Mononuclear cell (primary cell): Measurements from ENCODE around the gene GCN1. TPM values are rescaled to one million over a fixed set of nuclear protein-coding genes. Genes with fewer than 3 reads are reported as not detected.

ENCODE experiments used
- H3K27me3 ChIP-seq: 2 replicates; pipeline ENCODE4 v1.6.0; 2011; ENCODE audit warnings: low read length, control low read depth; ENCODE audit not compliant: insufficient read depth
- H3K4me1 ChIP-seq: 2 replicates; pipeline ENCODE4 v1.5.1; 2011; ENCODE audit warnings: mild to moderate bottlenecking, low read length, control low read depth; ENCODE audit not compliant: insufficient read depth
- H3K4me3 ChIP-seq: 2 replicates; pipeline ENCODE4 v1.5.1; 2011; ENCODE audit warnings: mild to moderate bottlenecking, low read length, moderate library complexity
- H3K9me3 ChIP-seq: 2 replicates; pipeline ENCODE4 v1.5.1; 2011; ENCODE audit warnings: low read depth, mild to moderate bottlenecking, control low read depth, low read length
- total RNA-seq: library from RNA; depleted of rRNA; stranded (reverse); fragments of >200 nt; gene quantifications from one replicate; pipeline ENCODE4 v1.2.3, GENCODE V29; 2012

Gene GCN1
- total RNA-seq, 1 donor: 159 TPM

DNA sequence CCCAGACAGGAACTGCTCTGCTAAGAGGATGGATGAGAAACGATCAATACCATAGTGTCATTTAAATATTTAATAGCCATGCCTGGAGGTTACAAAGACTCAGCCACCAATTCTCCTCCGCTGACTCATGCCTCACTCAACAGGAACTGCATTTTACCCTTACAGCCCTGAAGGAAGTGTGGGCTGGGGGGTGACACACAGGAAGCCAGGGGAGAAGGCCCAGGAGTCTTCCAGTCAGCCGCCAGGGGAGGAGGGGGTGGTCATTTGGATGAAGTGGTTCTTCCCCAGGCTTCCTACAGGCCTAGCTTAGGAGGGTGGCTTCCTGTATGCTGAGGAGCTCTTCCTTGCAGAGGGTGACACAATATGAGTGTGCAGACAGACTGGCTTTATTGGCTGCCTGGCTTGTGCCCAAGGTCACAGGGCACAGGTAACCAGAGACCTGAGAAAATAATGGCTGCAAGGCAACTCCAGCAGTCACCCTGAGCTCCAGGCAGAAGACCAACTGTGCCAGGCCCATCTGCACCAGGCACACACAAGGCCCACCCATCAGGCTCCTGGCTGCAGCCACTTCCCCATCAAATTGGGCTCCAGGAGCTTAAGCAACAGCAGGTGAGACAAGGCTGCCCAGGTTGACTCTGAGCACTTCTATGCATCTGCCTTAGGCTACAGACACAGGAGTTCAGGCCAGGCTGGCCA is 36.9 kb upstream of the GCN1 start:
- Histone ChIP-seq H3K9me3 (no peaks in the 10 kb centered on the region), H3K27me3 (no peaks in the 10 kb centered on the region), H3K4me3 (no peak overlapping the region), H3K4me1 (peaks cover 99% of the 10 kb centered on the region)

DNA sequence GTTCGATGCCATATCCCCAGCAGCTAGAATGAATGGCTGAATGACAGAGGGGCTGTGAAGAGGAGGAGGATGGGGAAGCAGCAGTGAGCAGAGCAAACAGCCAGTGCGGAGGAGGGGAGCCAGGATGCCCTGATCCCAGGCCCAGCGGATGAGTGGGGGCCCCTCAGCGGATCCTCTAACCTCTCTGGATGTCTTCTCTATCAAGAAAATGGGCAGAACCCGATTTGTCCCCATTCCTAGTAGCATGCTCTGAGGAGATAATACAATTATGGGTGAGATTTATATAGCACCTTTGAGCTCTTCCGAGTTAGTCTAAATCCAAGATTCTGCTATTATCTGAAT is 36.4 kb upstream of the GCN1 start:
- no peak overlapping the region for H3K4me3 ChIP-seq
- no peaks in the 10 kb centered on the region for H3K27me3 ChIP-seq
- peaks cover 99% of the 10 kb centered on the region for H3K4me1 ChIP-seq
- no peaks in the 10 kb centered on the region for H3K9me3 ChIP-seq

GRCh38 chr12:120230326-120230973 is 35.9 kb upstream of the GCN1 start:
- no peaks in the 10 kb centered on the region for H3K9me3 ChIP-seq
- no peak overlapping the region for H3K4me3 ChIP-seq
- H3K27me3 ChIP-seq: no peaks in the 10 kb centered on the region
- H3K4me1 ChIP-seq: peaks cover 99% of the 10 kb centered on the region

DNA sequence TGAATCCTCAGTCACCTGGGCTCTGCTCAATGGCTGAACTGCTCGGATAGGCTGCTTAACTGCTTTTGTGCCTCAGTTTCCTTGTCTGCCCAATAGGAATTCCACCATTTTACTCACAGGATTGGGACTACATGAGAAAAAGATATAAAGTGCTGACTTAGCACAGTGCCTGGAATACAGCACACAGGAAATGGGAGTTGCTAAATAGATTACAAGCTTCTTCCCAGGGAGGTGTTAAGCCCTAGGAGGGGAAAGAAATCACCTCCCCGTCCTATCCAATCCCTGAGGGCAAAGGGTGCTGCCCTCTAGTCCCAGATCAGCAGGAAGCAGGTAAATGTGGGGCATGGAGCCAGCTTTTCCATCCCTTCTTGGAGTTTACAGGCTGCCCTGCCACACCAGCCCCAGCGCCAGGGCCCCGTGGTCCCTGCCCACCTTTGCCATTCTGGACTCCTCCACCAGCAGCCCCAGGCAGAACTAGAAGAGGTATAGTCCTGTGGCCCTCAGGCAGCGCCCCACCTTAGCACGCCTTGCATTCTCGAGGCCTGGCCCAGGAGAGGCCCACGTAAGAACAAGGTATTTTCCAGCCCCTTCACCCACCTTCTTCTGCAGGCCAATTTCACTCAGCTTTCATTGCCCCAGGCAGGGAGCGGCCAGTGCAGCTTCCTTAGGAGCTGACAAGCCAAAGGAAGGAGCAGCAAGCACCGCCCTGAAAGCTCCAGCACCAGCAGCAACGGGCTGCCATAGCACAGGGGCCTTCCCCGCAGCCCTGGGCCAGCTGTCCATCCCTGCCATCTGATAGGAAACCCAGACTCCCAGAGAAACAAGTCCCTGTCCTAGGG is 35.2 kb upstream of the GCN1 start:
- H3K9me3 ChIP-seq: no peaks in the 10 kb centered on the region
- H3K4me1 ChIP-seq: peaks cover 99% of the 10 kb centered on the region
- H3K27me3 ChIP-seq: no peaks in the 10 kb centered on the region
- no peak overlapping the region for H3K4me3 ChIP-seq

DNA sequence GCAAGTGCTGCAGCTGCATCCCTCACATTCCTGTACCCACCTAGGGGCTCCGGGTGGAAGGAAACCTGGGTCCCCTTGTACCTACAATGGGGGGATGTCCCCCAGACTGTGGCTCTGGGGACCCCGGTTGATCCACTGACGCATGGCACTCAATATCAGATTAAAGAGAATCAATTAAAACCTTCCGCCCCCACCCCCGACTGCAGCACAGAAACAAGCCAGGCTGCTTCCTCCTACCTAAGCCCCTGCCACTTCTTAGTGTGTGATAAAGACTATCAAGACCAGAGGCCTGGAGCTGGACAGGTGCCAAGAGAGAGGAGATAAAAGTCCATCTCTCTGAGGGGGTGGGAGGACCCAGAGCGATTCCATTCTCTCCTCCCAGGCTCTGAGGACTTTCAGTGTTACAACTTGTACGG is 34.6 kb upstream of the GCN1 start:
- no peaks in the 10 kb centered on the region for H3K27me3 ChIP-seq
- peaks cover 99% of the 10 kb centered on the region for H3K4me1 ChIP-seq
- no peaks in the 10 kb centered on the region for H3K9me3 ChIP-seq
- no peak overlapping the region for H3K4me3 ChIP-seq

- Histone ChIP-seq H3K9me3 (no peaks in the 10 kb centered on the region), H3K4me3 (no peak overlapping the region), H3K27me3 (no peaks in the 10 kb centered on the region), H3K4me1 (peaks cover 93% of the 10 kb centered on the region)
Measured at GRCh38 chr12:120228291-120229070, 34.0 kb upstream of the GCN1 start.

DNA sequence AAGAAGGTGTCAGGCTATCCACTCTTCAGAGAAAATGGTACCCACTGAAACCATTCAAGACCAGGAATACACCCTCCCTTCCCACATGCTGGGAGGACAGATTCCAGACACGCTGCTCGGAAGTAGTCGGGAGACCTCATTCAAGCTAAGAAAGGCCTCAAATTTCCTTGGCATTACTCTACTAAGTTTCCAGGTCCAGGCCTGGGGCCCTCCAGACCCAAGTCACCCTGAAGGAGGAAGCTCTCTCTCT is 33.5 kb upstream of the GCN1 start:
- Histone ChIP-seq H3K27me3 (no peaks in the 10 kb centered on the region), H3K9me3 (no peaks in the 10 kb centered on the region), H3K4me3 (no peak overlapping the region), H3K4me1 (peaks cover 88% of the 10 kb centered on the region)

GRCh38 chr12:120227233-120228040 is 32.9 kb upstream of the GCN1 start:
- Histone ChIP-seq H3K9me3 (no peaks in the 10 kb centered on the region), H3K4me1 (peaks cover 84% of the 10 kb centered on the region), H3K4me3 (no peak overlapping the region), H3K27me3 (no peaks in the 10 kb centered on the region)

DNA sequence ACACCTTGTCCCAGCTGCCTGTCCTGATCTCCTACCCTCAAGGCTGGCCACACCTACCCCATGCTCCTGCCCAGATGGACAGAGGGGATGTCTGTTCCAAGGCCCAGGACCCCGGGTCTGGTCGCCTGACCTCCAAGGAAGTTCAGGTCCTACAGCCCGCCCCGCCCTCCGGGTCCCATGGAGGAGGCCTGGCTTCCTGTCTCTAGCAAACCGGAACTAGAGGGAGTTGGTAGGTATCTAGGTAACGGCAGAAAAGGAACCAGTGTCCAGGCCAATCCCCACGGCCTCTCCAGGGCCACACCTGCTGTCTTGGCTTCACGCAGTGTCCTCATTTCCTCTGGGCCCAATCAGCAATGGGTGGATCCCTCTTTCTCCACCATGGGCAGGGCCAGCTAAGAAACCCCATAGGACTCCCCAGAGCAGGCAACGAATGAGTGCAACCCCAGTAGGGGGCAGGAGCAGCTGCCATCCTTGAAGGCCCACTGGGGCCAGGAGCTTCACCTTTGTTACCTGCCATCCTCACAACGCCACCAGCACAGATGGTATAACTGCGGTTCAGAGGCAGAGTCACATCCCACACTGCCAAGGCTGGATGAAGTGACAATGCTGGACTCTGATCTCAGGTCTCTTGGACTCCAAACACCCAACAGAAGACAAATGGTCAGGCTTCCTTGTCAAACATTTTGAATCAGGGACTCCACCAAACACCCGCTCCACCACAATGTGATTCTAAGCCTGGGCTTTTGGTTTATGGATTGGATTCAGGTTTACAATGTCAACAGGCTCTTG is 31.5 kb upstream of the GCN1 start:
- Histone ChIP-seq H3K9me3 (no peaks in the 10 kb centered on the region), H3K27me3 (no peaks in the 10 kb centered on the region), H3K4me1 (peaks cover 70% of the 10 kb centered on the region), H3K4me3 (no peak overlapping the region)

DNA sequence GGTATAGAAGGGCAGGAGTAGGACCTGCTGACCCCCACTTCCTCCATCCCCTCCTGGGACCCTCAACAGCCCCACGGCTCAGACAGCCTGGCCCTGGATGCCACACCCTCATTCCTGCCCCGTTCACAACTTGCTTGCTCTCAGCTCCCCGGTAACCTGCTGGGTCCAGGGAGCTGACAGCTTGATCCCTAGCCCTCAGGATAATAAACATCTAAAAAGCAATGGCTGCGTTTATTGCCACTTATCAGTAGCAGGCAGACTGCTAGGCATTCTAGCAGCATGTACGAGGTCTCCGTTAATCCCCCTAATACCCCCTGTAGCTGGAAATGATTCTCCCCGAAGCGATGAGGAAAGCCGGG is 30.7 kb upstream of the GCN1 start:
- Histone ChIP-seq H3K4me3 (no peak overlapping the region), H3K27me3 (no peaks in the 10 kb centered on the region), H3K4me1 (peaks cover 61% of the 10 kb centered on the region), H3K9me3 (no peaks in the 10 kb centered on the region)

- Histone ChIP-seq H3K4me3 (no peak overlapping the region), H3K9me3 (no peaks in the 10 kb centered on the region), H3K4me1 (peaks cover 55% of the 10 kb centered on the region), H3K27me3 (no peaks in the 10 kb centered on the region)
Measured at GRCh38 chr12:120224304-120225199, 30.0 kb upstream of the GCN1 start.

DNA sequence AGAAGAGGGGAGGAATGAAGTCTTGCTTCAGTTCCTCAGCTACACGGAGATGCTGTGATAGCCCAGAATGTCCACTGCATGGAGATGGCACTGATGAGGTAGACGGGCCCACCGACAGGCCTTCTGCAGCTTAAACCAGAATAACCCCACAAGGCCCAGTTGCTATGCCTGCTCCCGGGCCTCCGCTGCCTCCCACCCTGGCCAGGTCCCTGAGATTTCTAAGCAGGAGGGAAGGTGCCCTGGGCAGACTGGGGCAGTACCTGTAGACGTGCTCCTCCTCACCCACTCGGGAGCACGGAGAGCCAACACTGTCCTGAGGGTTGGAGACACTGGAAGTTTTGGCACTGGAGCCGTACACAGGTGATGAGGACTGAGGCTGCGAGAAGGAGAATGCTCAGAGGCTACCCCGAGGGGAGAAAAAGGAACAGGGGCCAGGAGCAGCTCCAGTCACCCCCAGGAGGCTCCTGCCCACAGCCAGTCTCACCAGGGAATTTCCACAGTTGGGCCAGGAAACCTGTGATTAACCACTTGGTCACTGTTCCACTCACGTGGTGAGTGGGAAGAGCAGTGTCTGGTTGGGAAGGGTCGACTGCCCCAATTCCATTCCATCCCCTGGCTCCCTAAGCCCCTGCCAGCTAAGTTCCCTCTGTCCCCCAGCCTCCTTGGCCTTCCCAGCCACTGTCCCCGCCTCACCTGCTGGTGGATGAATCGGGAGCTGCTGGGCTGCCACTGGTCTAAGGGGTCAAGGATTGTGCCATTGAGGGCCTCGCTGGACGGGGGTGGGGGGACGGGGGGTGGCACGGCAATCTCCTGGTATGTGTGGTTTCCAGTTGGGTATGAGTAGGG is 29.2 kb upstream of the GCN1 start:
- Histone ChIP-seq H3K27me3 (no peaks in the 10 kb centered on the region), H3K4me1 (peaks cover 46% of the 10 kb centered on the region), H3K4me3 (no peak overlapping the region), H3K9me3 (no peaks in the 10 kb centered on the region)
